Measurements from ENCODE around the gene TMEM170A.
A peak's percentile ranks its signal among the peaks of the same experiment; 100 is the strongest.
"Not testable (repeated sequence)": the region's sequence is repeated elsewhere in the genome, so short reads cannot be mapped to it uniquely, and the experiment has no call there.

The TMEM170A gene

DNA sequence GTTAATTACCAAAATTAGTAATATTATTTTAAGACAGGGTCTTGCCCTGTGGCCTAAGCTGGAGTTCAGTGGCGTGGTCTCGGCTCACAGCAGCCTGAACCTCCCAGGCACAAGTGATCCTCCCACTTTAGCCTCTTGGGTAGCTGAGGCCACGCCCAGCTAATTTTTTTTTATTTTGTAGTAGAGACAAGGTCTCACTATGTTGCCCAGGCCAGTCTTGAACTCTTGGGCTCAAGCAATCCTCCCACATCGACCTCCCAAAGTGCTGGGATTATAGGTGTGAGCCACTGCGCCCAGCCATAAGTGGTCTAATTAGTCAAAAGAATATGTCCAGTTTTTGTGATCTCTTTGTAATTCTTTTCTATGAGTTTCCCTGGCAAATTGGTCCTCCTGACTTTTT is 19.2 kb downstream of the TMEM170A start:
- Mint-ChIP-seq H3K27ac (no peak overlapping the region), H3K4me3 (no peak overlapping the region), H3K9me3 (no peaks in the 10 kb centered on the region), H3K4me1 (no peaks in the 10 kb centered on the region), H3K36me3 (peaks cover 57% of the 10 kb centered on the region)
- no peak for ATAC-seq
- DNase-seq (ENCODE audit: low spot score in 2 of 2): no peak

DNA sequence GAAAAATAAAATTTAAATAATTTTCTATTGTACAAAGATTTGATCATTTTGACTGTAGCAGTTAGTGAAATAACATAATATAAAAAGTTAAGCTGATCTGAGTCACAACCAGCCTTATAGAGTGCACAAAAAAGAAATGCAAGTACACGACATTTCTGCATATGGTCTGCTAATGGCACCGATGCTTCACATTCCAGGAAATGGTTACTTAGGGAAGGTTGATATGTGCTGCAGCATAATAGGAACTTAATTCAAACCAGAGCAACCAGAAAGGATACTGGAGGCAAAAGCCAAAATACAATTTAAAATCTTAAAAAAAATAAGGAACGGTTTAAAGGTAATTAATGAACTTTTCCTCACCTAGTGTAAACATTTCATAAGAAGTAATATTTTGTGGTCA is 21.2 kb downstream of the TMEM170A start:
- no peaks in the 10 kb centered on the region for H3K4me1 Mint-ChIP-seq
- no peak for DNase-seq (ENCODE audit: low spot score in 2 of 2)
- ATAC-seq: no peak
- H3K36me3 Mint-ChIP-seq: peaks cover 37% of the 10 kb centered on the region
- H3K9me3 Mint-ChIP-seq: no peaks in the 10 kb centered on the region
- H3K4me3 Mint-ChIP-seq: no peak overlapping the region
- H3K27ac Mint-ChIP-seq: no peak overlapping the region

DNA sequence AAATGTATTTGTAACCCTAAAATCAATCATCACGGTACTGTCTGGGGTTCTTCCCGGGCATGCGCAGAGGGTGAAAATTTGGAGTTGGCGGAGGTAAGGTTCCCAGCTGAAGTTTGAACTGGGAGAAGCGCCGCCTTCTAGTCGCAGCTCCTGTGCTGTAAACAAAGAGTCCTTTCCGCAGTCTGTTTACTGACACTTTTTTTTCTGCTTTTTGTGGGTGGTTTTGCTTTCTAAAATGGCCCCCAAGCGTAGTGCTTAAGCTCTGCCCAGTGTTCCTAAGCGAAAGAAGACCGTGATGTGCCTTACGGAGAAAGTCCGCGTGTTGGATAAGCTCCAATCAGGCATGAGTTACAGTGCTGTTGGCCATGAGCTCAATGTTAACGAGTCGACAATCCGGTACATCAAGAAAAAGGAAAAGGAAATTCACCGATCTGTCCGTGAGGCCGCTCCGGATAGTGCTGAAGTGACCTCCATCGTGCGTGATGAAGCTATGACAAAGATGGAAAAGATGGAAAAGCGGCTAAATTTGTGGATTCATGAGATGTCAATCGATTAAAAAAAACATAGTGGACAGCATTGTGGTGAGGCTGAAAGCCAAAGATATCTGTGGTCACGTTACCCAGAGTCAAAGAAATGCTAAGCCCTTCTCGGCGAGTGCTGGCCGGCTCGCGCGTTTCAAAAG is 30.6 kb downstream of the TMEM170A start:
- ATAC-seq: peak; percentile 80
- peak overlapping the region; percentile 83 for H3K4me3 Mint-ChIP-seq

DNA sequence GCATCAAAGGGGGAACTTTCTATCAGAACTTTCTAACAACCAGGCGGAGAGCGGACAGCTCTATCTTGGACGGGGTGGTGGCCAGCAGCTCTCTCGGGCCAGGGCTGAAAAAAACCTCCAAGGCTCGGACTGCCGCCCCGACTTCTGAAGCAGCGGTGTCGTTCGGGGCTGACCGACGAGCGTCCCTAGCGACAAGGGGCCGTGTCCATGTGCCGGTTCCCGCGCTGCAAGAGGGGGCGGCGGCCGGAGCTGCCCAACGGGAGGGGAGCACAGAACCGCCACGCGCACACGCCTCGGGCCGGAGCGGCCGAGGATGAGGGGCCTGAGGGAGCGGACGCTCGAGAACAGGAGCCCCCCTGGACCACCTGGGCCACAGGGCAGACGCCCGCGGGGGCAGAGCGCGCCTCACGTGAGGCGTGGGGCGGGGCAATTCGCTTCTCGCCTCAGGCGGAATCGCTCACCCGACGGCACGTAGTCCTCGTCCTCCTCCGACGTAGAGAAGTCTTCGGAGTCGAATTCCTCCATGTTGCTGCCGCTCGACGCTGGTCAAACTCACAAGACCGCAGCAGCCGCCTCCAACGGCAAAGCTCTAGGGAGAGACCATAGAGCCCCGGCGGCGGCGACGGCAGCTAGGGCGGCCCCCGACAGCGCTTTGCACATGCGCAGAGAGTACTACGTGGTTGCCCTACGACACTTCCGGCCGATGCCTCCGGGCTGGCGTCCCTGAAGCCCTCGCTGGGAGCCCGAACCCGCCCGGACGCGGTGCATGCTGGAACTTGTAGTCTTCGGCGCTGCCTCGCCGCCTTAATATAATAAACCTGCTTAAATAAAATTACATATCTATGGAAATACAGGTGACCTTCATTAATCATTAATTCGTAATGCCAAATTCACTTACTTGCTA is 31.4 kb downstream of the TMEM170A start, which contains the start of gene CFDP1:
TSS of gene CFDP1 (minus strand) at position 676 of the 904 bp plus-strand sequence. CDS start at position 525, 151 bp downstream.
- peak within 1 kb of the TSS; percentile 95 for H3K27ac Mint-ChIP-seq
- peaks cover 12% of the 10 kb centered on the region for H3K36me3 Mint-ChIP-seq
- ATAC-seq: peak; percentile 96
- H3K9me3 Mint-ChIP-seq: no peaks in the 10 kb centered on the region
- peak; percentile 91 to 97 for DNase-seq (ENCODE audit: low spot score in 2 of 2)
- peaks cover 31% of the 10 kb centered on the region for H3K4me1 Mint-ChIP-seq
- peak within 1 kb of the TSS; percentile 83 for H3K4me3 Mint-ChIP-seq

More for the DNA sequence above, 30.6 kb downstream of the TMEM170A start:
- Mint-ChIP-seq H3K4me1 (peaks cover 26% of the 10 kb centered on the region), H3K9me3 (no peaks in the 10 kb centered on the region), H3K27ac (peak overlapping the region; percentile 95), H3K36me3 (peaks cover 12% of the 10 kb centered on the region)
- DNase-seq (ENCODE audit: low spot score in 2 of 2): peak; percentile 57 to 86

DNA sequence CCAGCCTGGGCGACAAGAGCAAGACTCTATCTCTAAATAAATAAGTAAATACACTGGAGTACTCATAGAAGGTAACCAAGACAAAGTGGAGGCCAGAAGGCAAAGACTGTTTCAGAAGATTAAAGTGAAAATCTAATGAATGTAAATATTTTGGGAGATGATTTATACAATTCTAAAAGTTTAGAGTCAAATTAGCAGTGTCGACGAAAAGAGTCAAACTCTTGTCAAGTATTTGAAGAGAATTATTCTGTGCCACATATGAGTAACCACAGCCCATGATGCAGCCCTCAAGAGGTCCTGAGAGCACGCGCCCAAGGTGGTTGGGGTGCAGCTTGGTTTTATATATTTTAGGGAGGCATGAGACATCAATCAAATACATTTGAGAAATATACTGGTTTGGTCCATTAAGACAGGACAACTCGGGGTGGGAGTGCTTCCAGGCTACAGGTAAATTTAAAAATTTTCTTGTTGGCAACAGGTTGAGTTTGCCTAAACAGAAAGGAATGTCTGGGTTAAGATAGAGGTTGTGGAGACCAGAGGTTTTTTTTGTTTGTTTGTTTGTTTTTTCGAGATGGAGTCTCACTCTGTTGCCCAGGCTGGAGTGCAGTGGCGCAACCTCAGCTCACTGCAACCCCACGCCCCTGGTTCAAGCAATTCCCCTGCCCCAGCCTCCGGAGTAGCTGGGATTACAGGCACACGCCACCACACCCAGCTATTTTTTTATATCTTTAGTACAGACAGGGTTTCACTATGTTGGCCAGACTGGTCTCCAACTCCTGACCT is 34.7 kb downstream of the TMEM170A start:
- Mint-ChIP-seq H3K9me3 (no peaks in the 10 kb centered on the region), H3K4me1 (peaks cover 39% of the 10 kb centered on the region), H3K36me3 (peaks cover 12% of the 10 kb centered on the region), H3K4me3 (no peak overlapping the region), H3K27ac (no peak overlapping the region)
- ATAC-seq (no peak), DNase-seq (ENCODE audit: low spot score in 2 of 2) (no peak)

DNA sequence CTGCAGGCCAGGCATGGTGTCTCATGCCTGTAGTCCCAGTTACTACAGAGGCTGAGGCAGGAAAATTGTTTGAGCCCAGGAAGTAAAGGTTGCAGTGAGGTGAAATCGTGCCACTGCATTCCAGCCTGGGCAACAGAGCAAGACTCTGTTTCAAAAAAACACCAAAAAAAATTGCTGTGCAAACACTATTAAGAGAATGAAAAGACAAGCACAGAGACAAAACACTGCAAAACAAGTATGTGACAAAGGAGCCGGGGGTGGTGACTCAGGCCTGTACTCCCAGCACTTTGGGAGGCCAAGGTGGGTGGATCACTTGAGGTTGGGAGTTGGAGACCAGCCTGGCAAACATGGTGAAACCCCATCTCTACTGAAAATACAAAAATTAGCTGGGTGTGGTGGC is 38.0 kb downstream of the TMEM170A start:
- peaks cover 26% of the 10 kb centered on the region for H3K4me1 Mint-ChIP-seq
- not testable (repeated sequence) for H3K4me3 Mint-ChIP-seq; H3K36me3 Mint-ChIP-seq; H3K27ac Mint-ChIP-seq; ATAC-seq; DNase-seq (ENCODE audit: low spot score in 2 of 2); H3K9me3 Mint-ChIP-seq

DNA sequence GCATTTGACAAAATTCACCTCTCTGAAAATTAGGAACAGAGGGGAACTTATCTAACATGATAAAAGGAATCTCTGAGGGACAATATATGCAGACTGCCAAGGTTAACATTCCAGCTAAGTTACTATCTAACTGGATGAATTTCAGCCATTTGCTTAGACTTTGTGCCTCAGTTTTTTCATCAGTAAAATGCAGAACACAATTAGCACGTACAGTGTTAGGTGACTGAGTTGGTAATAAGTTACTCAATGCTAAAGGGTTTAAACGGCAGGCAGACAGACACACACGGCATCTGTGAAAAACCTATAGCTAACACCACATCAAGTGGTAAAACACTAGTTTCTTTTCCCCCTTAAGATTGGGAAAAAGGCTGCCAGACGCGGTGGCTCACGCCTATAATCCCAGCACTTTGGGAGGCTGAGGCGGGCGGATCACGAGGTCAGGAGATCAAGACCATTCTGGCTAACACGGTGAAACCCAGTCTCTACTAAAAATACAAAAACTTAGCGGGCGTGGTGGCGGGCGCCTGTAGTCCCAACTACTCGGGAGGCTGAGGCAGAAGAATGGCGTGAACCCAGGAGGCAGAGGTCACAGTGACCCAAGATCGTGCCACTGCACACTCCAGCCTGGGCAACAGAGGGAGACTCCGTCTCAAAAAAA is 40.3 kb downstream of the TMEM170A start:
- H3K27ac Mint-ChIP-seq; H3K9me3 Mint-ChIP-seq; H3K4me3 Mint-ChIP-seq; H3K36me3 Mint-ChIP-seq; DNase-seq (ENCODE audit: low spot score in 2 of 2); ATAC-seq: not testable (repeated sequence)
- H3K4me1 Mint-ChIP-seq: peaks cover 35% of the 10 kb centered on the region

DNA sequence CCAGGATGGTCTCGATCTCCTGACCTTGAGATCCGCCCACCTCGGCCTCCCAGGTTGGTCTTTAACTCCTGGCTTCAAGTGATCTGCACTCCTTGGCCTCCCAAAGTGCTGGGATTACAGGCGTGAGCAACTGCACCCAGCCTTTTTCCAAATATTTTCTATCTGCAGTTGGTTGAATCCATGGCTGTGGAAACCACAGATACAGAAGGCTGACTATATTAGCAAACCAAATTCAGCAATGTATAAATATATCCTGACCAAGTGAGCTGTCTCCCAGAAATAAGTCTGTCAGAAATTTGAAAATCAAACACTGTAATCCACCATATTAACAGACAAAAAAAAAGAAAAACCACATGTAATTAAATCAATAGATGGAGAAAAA is 40.8 kb downstream of the TMEM170A start:
- no peak for ATAC-seq
- Mint-ChIP-seq H3K36me3 (no peaks in the 10 kb centered on the region), H3K4me1 (peaks cover 30% of the 10 kb centered on the region), H3K9me3 (no peaks in the 10 kb centered on the region), H3K27ac (no peak overlapping the region), H3K4me3 (no peak overlapping the region)
- DNase-seq (ENCODE audit: low spot score in 2 of 2): no peak

DNA sequence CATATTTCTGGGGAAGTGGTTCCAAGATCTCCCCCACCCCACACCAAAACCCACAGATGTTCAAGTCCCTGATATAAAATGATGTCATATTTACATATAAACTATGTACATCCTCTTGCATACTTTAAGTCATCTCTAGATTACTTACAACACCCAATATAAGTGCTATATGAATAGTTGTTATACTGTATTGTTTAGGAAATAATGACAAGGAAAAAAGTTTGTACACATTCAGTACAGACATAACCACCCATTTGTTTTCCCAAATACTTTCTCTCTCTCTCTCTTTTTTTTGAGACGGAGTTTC is 42.7 kb downstream of the TMEM170A start:
- H3K9me3 Mint-ChIP-seq: no peaks in the 10 kb centered on the region
- H3K27ac Mint-ChIP-seq: peak overlapping the region; percentile 10
- peaks cover 18% of the 10 kb centered on the region for H3K4me1 Mint-ChIP-seq
- ATAC-seq (peak; percentile 43), DNase-seq (ENCODE audit: low spot score in 2 of 2) (no peak)
- H3K36me3 Mint-ChIP-seq: peaks cover 7% of the 10 kb centered on the region
- H3K4me3 Mint-ChIP-seq: no peak overlapping the region

DNA sequence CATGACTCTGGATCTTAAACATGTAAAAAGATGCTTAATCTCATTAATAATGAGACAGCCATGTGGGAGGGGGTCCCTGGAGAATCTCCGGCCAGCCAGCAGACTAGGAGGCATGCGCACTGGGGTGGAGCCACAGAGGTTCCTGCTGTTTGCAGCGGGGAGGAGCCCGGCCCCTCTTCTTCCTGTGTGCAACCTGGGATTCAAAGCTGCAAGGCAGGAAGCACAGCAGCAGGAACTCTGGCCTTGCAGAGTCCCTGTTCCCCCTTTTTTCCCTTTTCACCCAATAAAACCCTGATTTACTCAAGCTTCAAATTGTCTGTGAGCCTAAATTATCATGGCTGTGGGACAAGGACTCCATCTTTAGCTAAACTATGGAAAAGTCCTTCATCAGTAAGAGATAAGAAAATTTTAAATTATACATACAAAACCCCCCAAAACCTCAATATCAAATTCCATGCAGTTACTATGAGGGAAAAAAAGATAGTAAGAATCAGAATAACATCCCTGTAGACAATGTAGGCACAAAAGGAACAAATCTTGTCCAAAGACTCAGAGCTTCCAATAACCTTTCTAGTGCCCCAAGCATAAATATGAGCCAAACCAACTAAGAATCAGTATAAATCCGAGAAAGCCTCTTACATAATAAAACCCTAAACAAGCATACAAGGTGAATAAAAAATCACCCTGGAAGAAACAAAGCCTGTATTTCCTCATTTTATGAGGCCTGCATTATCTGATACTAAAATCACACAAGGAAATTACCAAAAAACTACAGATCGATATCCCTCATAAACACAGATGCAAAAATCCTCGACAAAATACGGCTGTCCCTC is 43.3 kb downstream of the TMEM170A start:
- H3K4me1 Mint-ChIP-seq: peaks cover 18% of the 10 kb centered on the region
- no peak overlapping the region for H3K4me3 Mint-ChIP-seq
- DNase-seq (ENCODE audit: low spot score in 2 of 2) (no peak), ATAC-seq (peak; percentile 28)
- no peaks in the 10 kb centered on the region for H3K9me3 Mint-ChIP-seq
- H3K36me3 Mint-ChIP-seq: peaks cover 7% of the 10 kb centered on the region
- H3K27ac Mint-ChIP-seq: peak overlapping the region; percentile 10

DNA sequence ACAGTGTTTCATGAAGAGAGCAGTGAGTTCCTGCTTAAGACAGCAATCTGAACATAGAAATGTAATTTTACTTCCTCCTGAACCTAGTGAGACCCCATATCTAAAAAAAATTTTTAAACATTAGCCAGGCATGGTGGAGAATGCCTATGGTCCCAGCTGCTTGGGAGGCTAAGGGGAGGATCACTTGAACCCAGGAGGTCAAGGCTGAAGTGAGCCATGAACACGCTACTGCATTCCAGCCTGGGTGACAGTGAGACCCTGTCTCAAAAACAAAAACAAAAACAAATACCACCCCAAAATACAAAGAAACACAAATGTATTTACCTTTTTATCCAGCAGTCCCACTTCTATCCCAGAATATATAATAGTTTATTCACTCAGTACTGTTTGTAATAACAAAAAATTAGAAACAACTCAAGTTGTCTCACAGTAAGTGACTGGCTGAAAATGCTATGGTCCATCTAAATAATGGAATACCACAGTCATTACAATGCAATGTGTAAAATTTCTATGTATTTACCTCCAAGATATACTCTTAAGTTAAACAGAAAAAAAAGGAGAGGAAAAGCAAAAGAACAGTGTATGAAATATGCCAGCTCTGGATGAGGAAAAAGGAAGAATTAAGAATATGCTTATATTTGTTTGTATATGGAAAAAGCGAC is 47.5 kb downstream of the TMEM170A start:
- Mint-ChIP-seq H3K36me3 (peaks cover 26% of the 10 kb centered on the region), H3K4me3 (no peak overlapping the region), H3K9me3 (no peaks in the 10 kb centered on the region), H3K27ac (no peak overlapping the region), H3K4me1 (peaks cover 29% of the 10 kb centered on the region)
- no peak for ATAC-seq
- DNase-seq (ENCODE audit: low spot score in 2 of 2): no peak

DNA sequence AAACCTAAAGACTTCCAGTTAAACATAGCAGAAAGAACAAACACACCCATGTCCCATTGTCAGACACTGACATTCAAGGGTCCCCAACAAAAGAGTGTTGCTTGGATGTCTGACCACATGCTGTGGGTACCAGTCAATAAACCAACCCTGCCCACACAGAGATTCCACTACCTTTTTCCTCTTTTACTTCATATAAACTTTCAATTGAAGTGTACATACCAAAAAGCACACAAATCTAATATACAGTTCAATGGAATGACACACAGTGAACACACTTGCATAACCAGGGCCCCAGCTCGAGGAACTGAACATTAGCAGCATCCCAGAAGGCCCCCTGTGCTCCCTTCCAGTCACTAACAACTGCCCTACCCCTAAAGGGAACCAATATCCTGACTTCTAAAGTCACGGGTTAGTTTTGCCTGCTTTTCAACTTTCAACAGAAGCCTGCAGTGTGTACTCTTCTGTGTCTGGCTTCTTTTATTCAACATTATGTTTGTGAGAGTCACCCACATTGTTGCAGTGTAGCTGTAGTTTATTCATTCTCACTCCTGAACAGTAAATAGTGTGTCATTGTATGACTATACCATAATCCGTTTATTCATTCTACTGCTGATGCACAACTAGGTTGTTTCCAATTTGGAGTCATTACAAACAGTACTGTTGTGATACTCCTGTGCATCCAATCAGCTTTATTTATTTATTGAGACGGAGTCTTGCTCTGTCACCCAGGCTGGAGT is 49.2 kb downstream of the TMEM170A start:
- DNase-seq (ENCODE audit: low spot score in 2 of 2): no peak
- peaks cover 15% of the 10 kb centered on the region for H3K4me1 Mint-ChIP-seq
- H3K27ac Mint-ChIP-seq: peak overlapping the region; percentile 64
- H3K36me3 Mint-ChIP-seq: peaks cover 43% of the 10 kb centered on the region
- ATAC-seq: peak; percentile 95
- H3K4me3 Mint-ChIP-seq: no peak overlapping the region
- no peaks in the 10 kb centered on the region for H3K9me3 Mint-ChIP-seq

DNA sequence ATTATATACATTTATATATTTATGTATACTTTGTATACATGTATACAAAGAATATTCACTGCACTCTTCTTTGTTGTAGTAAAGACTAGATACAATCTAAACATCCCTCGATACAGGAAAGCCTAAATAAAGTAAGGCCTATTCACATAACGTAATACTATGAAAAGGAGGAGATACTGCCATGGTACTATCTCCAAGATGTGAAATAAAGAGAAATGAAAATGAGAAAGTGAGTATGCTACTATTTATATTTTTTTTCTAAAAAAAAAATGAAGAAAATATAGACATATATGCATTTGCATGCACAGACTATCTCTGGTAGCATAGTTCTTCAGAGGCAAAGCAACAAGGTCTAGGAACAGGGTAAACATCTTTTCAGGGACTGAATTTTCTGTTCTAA is 50.5 kb downstream of the TMEM170A start:
- DNase-seq (ENCODE audit: low spot score in 2 of 2): no peak
- no peaks in the 10 kb centered on the region for H3K9me3 Mint-ChIP-seq
- ATAC-seq: no peak
- peaks cover 11% of the 10 kb centered on the region for H3K4me1 Mint-ChIP-seq
- peaks cover 57% of the 10 kb centered on the region for H3K36me3 Mint-ChIP-seq
- no peak overlapping the region for H3K4me3 Mint-ChIP-seq
- no peak overlapping the region for H3K27ac Mint-ChIP-seq
